ENCODE data around the gene TMEM151B.

TMEM151B gene

DNA sequence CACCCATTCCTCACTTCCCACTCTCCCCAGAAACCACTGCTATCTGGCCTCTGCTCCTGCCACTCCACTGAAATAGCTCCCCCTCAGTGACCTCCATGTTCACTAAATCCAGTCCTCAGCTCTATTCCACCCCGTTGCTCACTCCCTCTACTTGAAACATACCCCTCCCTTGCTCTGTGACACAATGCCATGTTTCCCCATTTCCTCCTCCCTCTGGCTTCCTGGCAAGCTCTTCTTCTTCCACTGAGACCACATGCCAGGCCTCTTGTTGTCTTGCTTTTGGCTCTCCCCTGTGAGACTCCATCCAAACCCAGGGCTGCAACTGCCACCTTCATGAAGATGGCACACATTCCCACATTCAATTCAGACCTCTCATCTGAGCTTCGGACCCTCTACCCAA is 13.9 kb downstream of the TMEM151B start:
- TF ChIP-seq, protein P1, sequence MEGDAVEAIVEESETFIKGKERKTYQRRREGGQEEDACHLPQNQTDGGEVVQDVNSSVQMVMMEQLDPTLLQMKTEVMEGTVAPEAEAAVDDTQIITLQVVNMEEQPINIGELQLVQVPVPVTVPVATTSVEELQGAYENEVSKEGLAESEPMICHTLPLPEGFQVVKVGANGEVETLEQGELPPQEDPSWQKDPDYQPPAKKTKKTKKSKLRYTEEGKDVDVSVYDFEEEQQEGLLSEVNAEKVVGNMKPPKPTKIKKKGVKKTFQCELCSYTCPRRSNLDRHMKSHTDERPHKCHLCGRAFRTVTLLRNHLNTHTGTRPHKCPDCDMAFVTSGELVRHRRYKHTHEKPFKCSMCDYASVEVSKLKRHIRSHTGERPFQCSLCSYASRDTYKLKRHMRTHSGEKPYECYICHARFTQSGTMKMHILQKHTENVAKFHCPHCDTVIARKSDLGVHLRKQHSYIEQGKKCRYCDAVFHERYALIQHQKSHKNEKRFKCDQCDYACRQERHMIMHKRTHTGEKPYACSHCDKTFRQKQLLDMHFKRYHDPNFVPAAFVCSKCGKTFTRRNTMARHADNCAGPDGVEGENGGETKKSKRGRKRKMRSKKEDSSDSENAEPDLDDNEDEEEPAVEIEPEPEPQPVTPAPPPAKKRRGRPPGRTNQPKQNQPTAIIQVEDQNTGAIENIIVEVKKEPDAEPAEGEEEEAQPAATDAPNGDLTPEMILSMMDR (conservative IDR thresholded peaks at IDR 0.05): no peak
- H3K27ac ChIP-seq: no peak overlapping the region

DNA sequence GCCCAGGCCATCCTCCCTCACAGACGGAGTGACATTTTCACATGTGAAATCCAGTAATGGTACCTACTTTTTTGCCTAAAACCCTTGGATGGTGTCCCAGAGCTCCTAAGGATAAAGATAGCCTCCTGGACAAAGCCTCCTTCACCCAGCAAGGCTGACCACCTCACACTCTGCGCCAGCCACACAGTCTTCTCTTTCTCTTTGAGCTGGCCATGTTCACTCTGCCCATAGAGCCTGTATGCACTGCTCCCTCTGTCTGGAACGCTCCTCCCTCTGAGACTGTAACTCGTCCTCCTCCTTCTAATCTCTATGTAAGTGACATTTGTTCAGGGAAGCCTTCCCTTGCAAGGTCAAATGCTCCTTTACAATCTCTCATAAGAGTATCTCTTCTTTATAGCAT is 14.6 kb downstream of the TMEM151B start:
- H3K27ac ChIP-seq: no peak overlapping the region
- TF ChIP-seq, protein P1 (conservative IDR thresholded peaks at IDR 0.05): no peak

GRCh38 chr6:44285552-44286284 is 15.5 kb downstream of the TMEM151B start:
- TF ChIP-seq, protein P1 (conservative IDR thresholded peaks at IDR 0.05): no peak
- no peak overlapping the region for H3K27ac ChIP-seq

DNA sequence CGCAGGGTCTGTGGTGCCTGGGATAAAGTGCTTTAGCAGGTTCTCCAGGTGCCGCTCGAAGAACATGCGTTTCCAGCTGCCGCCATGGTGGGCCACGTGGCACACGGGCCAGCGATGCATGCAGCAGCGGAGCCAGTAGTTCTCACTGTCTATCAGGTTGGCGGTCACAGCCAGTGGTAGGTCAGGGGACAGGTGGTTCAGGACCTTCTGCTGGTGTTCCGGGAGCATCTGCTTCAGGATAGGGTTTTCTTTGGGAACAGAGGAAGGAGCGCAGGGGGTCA is 16.0 kb downstream of the TMEM151B start:
- no peak overlapping the region for H3K27ac ChIP-seq
- TF ChIP-seq, protein P1 (conservative IDR thresholded peaks at IDR 0.05): no peak

DNA sequence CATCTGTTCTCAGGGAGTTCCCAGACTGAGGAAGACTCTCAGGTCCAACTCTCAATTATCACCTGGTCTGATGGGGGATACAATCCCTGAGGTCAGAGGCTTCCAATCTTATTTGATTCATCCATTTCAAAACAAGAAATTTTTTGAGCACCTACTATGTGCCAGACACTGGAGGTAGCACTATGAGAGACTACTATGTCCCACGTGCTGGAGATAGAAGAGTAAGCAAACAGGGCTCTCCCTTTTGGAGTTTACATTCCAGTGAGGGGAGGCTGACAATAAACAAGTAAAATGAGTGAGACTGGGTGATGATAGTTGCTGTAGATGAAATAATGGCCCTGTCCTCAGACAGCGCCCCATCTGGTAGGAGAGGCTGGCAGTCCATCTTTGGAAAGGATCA is 16.5 kb downstream of the TMEM151B start:
- H3K27ac ChIP-seq: no peak overlapping the region
- TF ChIP-seq, protein P1 (conservative IDR thresholded peaks at IDR 0.05): no peak

GRCh38 chr6:44289726-44290260 is 19.5 kb downstream of the TMEM151B start:
- TF ChIP-seq, protein P1 (conservative IDR thresholded peaks at IDR 0.05): no peak
- H3K27ac ChIP-seq: no peak overlapping the region

DNA sequence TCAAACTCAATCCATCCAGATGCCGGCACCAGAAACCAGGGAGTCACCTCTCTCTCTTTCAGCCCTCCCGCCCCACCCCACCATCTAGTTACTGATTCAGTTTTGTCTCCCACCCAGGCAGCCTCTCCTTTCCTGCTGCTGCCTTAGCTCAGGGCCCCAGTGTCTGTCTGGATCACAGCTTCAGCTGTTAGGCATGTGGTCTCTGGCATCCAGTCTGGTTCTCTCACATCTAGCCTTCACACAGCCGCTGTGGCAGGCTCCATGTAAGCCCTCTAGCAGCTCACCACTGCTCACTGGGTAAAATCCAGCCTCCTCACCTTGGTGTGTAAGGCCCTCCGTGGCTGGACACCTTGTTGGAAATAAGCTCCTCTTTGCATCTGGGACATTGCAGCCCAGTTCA is 21.6 kb downstream of the TMEM151B start:
- H3K27ac ChIP-seq: no peak overlapping the region
- TF ChIP-seq, protein P1 (conservative IDR thresholded peaks at IDR 0.05): no peak

Measured in VCaP (cell line).